HG03045 (cell line): ENCODE measurements around the gene DCDC2B.

Source experiments
- ATAC-seq: cut with Tn5 transposase; IDR thresholded peaks from one replicate; pipeline ENCODE4 v1.9.1; 2021; ENCODE audit warnings: mild to moderate bottlenecking, moderate library complexity; ENCODE audit not compliant: unreplicated experiment

DCDC2B gene

DNA sequence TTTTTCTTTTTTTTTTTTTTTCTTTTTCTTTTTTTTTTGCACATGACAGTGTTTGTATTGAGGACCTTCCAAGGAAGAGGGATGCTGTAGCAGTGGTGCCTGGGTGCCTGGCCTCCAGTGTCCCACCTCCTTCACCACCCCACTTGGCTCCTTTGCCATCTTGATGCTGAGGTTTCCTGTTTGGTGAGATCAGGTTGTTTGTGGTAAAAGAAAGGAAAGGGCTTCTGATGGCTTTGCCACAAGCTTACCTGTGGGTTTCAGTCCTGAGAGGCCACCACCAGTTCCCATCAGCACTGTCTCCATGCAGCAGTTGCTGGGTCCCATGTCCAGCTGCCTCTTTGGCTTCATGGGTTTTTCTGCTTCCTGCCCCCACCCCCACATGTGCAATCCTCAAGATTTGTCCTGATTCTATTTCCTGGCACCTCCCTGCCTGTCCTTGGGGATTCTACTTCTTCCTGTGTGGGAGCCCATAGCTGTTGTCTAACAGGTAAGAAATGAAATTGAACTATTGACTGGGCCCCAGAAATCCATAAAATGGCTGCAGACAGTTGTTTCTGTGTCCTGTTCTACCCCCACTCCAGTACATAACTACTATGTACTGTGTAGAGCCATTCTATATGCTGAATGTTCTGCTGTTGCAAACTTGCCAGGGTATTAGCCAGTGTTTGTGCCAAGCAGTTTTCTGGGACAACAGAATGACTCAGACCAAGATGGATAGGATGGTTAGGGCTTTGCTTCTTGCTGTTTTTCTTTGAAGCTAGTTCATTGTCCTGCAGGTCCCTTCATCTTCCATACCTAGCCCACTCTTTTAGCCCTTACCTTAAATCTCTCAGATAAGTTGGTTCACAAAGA lies 12.7 kb upstream of the DCDC2B start:
- no peak for ATAC-seq

DNA sequence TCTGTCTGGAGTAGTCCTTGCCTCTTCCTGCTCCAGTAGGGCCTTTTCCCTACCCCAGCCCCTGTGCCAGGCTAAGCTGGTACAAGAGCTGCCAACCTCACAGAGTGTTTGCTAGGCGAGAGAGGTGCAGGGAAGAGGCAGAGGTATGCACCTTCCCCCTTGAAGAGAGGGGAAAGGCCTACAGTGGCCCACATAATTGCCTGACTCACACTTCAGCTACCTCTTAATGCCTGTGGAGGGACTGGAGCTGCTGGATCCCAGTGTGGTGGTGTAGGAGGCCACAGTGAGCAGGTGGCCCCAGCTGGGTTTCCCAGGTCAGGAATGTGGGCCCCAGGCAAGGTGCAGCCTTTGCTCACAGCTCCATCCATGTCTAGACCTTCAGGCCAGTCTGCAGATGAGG lies 11.8 kb upstream of the DCDC2B start:
- no peak for ATAC-seq

DNA sequence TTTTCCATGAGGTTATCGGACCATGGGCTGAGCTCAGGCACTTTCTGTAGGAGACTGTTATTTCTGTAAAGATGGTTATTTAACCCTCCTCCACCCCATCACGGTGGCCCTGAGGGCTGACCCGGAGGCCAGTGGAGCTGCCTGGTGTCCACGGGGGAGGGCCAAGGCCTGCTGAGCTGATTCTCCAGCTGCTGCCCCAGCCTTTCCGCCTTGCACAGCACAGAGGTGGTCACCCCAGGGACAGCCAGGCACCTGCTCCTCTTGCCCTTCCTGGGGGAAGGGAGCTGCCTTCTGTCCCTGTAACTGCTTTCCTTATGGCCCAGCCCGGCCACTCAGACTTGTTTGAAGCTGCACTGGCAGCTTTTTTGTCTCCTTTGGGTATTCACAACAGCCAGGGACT lies 11.1 kb upstream of the DCDC2B start:
- ATAC-seq = no peak

DNA sequence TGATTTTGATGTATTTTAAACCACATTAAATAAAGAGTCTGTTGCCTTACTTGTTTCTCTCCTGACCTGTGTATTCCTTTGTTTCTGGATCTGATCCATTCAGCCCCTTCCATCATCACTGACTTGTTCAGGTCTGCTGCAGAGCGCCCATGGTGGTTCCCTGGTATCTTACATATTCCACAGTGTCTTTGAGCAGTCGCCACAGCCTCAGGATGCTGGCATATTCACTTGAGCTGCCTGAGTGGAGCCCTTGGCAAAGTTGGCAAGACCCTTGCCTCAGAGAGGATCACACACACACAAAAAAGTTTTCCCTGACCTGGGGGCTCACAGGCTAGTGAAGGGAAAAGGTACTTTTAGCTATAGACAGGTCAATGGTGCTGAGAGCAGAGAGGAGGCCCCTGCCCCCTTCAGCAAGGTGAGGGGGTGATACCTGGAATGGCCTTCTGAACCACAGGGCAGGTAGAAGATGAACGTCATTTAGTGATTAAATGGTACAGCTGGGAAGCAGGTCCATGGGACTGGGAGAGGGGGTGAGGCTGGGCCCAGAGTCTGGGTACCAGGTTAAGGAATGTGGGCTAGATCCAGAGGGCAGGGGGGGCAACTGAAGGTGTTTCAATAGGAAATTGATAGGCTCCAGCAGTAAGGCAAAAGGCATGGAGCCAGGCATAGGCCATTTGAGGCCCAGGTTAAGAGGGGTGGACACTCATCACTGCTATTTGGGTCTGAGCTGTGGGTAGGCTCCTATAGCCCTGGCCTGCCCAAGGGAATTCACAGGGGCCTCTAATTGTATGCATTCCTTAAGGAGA lies 10.4 kb upstream of the DCDC2B start:
- no peak for ATAC-seq

DNA sequence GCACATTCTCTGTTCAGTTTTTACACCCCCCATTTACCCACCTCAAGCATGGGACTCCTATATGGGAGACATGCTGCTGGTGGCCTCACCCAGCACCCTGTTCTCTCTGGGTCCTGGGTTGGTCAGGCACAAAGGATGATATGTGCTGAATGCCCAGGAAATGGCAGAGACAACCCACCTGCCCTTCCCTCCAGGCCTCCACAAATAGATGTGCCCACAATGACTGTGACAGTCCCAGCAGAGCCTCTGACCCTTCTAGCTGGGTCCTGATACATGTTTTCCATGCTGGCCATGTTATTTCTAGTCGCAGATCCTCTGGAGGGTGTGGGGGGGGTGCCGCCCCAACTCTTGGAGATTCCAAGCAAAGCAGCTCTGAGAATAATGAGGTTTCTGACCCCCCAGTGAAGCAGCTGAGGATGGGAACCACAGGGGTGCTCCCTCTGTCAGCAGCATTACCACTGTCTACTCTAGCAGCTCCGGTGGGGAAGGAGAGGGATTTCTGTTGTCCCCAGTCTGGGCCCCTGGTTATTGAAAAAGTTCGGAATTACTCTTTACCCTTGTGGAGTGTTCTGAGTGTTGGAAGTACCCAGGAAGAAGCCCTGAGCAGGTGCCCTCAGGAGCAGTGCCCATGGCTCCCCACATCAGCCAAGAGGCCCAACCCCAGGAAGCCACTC lies 9.7 kb upstream of the DCDC2B start:
- ATAC-seq = no peak

DNA sequence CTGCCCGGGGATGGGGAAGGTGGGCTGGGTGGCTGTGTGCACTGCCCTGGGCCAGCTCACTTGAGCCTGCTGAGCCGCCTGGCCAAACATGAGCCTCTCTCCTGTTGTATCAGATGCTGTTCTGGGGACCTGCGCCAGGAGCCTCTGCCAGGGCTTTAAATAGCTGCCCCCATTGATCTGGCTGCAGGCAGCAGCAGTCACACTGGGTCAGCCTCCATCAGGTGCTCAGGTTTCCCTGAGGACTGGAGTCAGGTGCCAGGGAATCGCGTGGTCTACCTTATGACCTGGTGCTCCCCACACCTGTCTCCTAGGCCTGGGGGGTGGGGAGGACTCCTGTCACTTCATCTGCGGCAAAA lies 9.2 kb upstream of the DCDC2B start:
- no peak for ATAC-seq

DNA sequence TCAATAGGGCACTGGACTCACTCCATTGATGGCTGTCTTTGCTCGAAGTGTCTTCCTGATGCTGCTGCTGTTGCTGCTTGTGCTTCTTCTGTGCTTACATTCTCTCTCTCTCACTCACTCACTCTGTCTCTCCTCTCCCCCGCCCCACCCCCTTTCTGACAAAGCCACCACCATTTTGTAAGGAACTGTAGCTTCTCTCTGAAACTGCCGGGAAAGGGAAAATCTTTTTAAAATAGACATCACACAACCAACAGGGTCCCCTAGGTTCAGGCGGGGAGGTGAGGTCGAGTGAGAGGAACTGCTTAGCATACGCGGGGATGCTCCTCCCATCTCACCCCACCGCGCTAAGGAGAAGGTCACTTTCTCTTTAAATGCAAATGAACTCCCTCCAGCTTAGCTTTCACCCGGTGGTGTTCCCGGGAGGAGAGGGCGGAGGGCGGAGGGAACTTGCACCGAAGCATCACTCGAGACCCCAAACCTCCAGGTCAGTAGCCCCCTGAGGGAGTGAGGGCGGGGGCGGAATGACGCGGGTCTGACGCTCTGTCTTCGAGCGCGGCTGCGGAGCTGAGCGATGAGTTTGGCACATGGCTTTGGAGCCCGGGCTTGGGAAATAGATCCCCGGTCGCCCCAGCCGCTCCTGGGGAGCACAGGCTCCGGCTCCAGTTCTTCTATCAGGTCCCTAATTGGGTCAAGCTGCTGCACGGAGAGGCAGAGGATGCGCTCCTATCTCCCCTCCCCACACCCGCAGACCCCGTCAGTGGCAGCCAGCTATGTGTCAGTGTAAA lies 8.5 kb upstream of the DCDC2B start, which contains the start of gene CCDC28B:
Gene CCDC28B (plus strand): TSS at position 370 of the 785 bp plus-strand sequence. CDS start 1,341 bp downstream, outside the sequence.
- peak; percentile 25 for ATAC-seq

DNA sequence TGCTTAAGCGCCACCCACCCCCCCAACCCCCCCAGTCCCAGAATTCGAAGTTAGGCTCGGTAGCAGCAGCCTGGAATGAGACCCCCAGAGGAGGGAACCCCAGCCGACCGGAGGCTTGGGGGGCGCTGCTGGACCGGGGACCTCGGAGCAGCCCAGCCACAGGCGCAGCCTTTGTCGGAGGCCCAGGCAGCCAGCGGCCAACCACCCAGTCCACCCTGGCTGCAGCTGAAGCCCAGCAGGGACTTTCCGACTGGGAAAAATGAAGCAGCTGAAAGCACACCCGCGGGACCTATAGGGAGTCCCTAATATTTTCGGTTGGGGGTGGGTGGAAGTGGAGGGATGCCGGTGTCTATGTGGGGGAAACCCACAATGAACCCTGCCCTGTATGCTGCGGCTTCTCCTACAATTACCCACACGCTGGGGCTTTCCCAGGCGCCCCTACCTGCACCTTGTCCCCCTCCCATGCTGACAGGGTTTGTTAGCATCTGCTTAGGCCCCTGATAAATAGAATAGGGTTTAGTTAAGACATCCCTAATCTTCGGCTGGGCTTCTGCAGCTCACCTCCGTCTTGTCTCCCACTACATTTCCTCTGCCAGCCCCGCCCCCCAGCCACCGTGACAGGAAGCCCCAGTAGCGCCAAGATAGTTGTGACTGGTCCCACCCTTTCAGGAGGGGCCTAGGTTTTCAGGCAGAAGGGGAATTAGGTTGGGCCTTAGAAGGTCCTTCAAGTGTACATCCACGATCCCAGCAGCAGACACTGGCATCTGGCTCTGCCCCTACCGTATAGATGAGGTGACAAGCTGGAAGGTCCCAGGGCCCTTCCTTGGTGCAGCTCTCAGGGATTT lies 7.7 kb upstream of the DCDC2B start:
- ATAC-seq = peak; percentile 37

DNA sequence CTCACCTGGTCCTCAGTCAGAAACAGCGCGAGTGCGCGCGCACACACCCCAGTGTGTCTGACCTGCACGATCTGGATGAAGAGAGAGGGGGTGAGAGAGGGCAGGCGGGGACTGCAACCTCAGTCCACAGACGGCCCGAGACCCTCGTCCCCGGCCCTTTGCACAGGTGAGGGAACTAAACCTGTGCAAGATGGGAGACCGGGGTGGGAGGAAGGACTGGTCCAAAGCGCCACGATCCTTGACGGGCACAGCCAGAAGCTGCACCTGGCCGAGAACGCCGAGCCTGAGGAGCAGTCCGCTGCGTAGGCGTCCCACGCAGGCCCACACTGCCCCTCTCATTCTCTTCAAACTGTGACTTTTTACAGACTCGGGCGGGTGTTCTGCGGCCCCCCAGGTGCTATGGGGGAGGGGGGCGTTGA lies 3.9 kb upstream of the DCDC2B start:
- ATAC-seq = no peak

DNA sequence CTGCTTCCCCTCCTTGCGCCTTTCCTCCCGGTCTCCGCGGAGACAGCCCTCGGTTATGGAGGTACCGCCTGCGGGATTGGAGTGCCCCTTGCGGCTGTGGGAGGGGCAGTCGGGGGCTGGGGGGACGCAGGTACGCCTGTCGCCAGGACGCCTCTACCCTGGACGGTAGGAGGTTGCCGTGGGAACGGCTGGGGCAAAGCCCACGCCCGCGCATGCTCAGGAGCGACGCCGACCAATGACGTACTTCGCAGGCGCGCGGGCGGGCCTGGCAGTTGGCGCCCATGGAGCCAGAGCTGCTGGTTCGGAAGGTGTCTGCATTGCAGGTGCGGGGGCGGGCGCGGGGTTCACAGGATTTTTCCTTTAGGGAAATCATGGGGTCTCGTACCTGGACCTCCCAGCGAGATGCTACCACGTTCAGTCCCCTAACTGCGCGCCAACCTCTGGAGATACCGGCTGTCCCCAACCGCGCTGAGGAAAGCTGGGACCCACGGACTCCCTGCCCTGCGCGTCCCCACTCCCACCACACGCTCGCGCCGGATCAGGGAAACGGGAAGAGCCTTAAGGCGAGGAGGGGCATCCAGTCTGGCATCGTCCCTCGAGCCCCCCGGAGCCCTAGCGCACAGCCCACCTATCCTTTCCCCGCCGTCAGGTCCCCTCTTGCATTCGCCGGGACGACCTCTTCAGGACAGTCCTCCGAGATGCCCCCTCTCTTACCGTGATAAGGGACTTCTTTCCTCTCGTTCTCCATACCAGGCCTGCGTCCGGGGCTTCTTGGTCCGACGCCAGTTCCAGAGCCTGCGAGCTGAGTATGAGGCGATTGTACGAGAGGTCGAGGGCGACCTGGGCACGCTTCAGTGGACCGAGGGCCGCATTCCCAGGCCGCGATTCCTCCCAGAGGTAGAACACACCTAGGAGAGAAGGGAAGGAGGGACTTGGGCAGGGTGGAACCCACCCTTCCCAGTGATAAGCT lies 3.2 kb upstream of the DCDC2B start, which contains the start of gene IQCC:
Gene IQCC (plus strand): TSS at position 271 of the 970 bp plus-strand sequence. CDS start 11 bp downstream, at position 282.
- ATAC-seq = peak; percentile 50

DNA sequence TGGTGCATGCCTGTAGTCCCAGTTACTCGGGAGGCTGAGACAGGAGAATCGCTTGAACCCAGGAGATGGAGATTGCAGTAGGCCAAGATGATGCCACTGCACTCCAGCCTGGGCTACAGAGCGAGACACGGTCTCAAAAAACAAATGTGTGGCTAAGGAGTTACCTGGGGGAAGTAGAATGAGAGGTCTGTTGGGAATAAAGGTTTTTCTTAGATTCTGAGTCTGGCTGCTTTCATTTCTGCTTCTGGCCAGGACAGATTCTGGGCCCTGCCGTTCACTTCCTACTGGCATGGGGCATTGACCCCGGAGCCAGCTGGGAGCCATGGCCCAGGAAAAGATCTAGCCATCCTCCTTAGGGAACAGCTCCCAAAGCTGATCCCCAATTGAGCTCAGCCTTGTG lies 420 bp upstream of the DCDC2B start:
- ATAC-seq = no peak

DNA sequence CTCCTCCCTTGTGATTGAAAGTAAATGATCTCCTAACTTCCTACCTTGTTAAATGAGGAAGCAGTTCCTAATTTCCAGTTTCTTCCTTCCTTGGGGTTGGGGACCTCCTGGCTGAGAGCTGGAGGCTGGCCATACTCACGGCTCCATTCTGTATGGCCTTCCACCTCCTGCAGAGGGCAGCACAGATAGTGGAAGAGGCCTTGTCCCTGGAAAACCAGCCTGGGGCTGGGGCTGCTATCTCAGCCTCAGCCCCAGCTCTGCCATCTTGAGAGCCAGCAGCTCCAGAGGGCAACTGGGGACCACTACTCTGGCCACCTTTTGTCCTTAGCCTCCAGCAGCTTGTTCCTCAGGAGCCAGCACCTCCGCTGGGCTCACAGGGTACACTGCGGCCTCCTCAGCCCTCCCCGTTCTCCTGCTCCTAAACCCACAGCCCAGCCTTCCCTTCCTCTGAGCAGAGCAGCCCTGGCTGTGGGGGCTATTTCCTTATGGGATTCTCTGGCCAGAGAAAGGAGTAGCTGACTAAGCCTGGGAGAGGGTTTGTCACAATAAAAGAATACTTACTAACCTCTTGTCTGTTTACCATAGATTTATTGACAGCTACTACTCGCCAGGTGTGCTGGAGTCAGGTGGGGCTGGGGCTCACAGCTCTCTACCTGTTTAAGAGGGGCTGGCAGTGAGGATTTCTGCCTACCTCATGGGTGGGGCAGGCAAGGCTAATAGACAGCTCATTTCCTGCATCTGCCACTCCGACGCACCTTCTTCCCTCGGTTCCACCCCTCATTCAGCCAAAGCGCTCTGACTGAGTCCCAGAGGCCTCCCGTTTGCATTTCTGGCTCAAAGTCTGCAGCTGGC lies 7.0 kb downstream of the DCDC2B start:
- no peak for ATAC-seq

DNA sequence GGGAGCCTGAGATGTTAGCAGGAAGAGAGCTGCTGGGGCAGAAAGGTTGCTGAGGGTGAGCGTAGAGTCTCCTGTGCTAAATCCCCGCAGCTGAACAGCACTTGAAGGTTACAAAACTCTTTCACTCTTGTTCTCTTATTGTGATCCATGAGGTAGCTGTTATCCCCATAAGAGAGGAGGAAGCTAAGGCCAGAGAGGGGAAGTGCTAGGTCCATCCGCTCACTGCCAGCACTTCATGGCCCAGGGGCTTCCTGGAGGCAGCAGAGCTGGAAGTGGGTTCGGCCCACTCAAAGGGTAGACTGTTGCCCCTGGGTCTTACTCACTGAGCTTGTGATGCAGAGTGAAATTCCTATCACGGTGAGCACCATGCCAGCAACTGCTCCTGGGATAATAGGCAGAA lies 7.7 kb downstream of the DCDC2B start:
- ATAC-seq = no peak

DNA sequence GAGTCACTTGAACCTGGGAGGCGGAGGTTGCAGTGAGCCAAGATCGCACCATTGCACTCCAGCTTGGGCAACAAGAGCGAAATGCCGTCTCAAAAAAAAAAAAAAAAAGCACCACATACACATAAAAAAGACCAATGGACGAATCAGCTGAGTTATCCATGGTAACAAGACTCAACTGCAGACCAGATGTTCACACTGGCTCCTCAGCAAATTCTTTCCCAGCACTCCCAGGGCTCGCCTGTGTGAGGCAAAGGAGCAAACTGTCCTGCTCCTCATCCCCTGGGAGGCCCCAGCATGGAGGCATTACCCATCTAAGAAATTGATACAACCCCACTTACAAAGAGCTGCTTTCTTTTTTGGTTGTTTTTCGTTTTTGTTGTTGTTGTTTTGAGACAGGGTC lies 10.1 kb downstream of the DCDC2B start:
- no peak for ATAC-seq

DNA sequence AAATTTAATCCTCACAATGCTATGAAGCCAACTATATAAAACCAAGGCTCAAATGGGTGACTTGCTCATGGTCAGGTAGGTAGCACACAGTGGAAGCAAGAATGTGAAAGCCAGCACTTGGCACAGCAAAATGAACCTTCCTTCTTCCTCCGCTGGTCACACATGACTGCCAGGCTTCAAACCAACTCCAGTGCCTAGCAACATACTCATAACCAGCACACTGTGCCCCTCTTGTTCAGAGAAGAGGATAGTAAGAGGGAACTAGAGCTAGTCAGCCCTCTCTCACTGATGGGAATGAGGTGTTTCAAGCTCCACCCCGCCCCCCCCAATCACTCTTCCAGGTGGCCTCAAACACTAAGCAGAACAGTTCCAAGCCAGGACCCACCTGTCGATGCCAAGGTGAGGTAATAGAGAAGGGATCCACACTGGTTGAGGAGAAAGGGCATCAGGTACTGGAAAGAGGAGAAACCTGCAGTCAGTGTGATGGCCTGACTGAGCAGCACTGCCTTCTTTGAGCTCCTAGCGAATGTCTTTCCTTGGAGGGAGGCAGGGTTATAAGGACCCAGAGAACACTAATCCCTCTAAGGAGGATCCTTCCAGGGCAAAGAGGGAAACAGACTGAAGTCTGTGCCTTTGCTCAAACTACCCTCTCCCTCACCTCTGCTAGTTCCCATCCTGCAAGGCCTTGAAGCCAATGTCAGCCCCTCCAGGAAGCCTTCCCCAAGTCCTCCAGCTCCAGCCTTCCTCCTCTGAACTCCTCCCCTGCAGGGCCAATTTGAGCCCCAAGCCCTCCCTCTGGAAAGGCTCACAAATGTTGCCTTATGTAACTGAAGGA lies 12.1 kb downstream of the DCDC2B start:
- ATAC-seq = no peak

DNA sequence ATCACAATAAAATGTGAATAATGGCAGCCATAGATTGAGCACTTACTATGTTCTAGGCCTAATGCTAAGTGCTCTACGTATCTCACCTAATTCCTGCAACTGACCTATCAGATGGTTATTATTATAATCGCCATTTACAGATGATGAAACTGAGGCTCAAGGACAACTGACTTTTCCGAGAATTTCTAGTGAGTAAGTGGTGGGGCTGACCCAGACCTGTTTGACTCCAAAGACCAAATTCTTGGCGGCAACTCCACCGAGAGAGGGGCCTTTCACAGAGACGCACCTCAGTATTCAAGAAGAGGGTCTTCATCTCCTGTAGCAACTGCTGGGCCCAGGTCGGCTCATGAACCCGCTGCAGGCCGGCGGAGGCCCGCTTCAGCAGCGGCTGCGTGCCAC lies 12.7 kb downstream of the DCDC2B start:
- no peak for ATAC-seq
